Naive thymus-derived CD8-positive, alpha-beta T cell (primary cell): ENCODE results near the gene SDK2. TPM values are rescaled to one million over a fixed set of nuclear protein-coding genes. Genes with fewer than 3 reads are reported as not detected.

Source experiments
- ATAC-seq, 2 donors: fragments of 150-1000 bp; cut with Tn5 transposase in 1 of 2; sonication (Bioruptor Pico), chemical (Tn5 transposase) in 1 of 2; 1 replicate in 1 of 2; 2 replicates in 1 of 2; pipeline ENCODE4 v1.10.0; 2021; ENCODE audit warnings: mild to moderate bottlenecking in 2 of 2, moderate library complexity in 2 of 2
- POLR2A ChIA-PET: fragments of 350-600 bp; sonication (Branson Sonifier 250); formaldehyde crosslinking; loops from one replicate; lab custom pipeline; 2021; ENCODE audit warnings: antibody characterized with exemption; lab: Charles Lee
- DNase-seq, 10 donors: peaks; one replicate each; pipeline versions ENCODE4 v3.0.0 to v3.0.0-alpha.2; 2020 to 2022
- H3K27ac Mint-ChIP-seq, 10 donors: one replicate each; pipeline ENCODE4 v1.8.0; 2020 to 2022; ENCODE audit warnings: mild to moderate bottlenecking in 10 of 10, mixed read lengths in 10 of 10, moderate library complexity in 4 of 10, inconsistent platforms in 1 of 10
- H3K27me3 Mint-ChIP-seq, 5 donors: one replicate each; pipeline ENCODE4 v1.8.0; 2021 to 2022; ENCODE audit warnings: mixed read lengths in 5 of 5
- H3K36me3 Mint-ChIP-seq, 3 donors: one replicate each; pipeline ENCODE4 v1.8.0; 2020 to 2022; ENCODE audit warnings: mixed read lengths in 3 of 3, mild to moderate bottlenecking in 2 of 3, inconsistent platforms in 1 of 3
- H3K4me1 Mint-ChIP-seq, 4 donors: one replicate each; pipeline ENCODE4 v1.8.0; 2021 to 2022; ENCODE audit warnings: mixed read lengths in 4 of 4
- H3K4me3 Mint-ChIP-seq, 10 donors: one replicate each; pipeline ENCODE4 v1.8.0; 2020 to 2022; ENCODE audit warnings: mild to moderate bottlenecking in 10 of 10, mixed read lengths in 10 of 10, moderate library complexity in 6 of 10, inconsistent platforms in 1 of 10
- H3K9me3 Mint-ChIP-seq, 9 donors: one replicate each; pipeline ENCODE4 v1.8.0; 2020 to 2022; ENCODE audit warnings: mixed read lengths in 9 of 9, mild to moderate bottlenecking in 3 of 9, inconsistent platforms in 1 of 9, moderate library complexity in 1 of 9
- polyA plus RNA-seq, 3 donors: library from polyadenylated mRNA; unstranded; fragments of 300-500 nt; fragmentation: Illumina TruSeq; gene quantifications; one replicate each; pipeline ENCODE4 v1.2.3, GENCODE V29; 2021
- total RNA-seq, 8 experiments: library from RNA in 2 of 8; stranded (reverse) in 2 of 8; gene quantifications; one replicate each; pipeline ENCODE4 v1.2.3 and lab custom pipeline; 2021 to 2026

The SDK2 gene
- total and polyA plus RNA-seq, 5 experiments from 2014 or later, result 0.27 to 11.3 (median 4.2) TPM

DNA sequence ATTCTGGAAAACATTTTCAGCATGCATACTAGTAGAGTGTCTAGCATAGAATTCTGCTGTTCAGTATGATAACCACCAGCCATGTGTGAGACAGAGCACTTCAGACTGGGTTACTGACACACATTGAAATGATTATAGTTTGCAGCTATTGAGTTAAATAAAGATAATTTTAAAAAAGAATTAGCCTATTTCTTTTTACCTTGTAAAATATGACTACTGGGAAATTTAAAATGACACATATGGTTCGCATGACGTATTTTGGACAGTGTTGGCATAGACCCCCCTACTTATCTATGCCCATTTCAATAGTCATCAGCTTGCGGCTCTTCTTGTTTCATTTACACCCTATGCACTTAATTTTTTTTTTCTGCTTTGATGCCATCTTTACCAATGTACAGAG lies 4.7 kb upstream of the SDK2 start:
- POLR2A ChIA-PET, result no interaction called here

GRCh38 chr17:73648543-73648820 lies 4.2 kb upstream of the SDK2 start:
- Mint-ChIP-seq H3K4me1 (peaks cover 3 to 28% (median 13%) of the 10 kb centered on the region in 4 donors), H3K27me3 (peaks cover 0 to 25% (median 2%) of the 10 kb centered on the region in 5 donors), H3K9me3 (peaks cover 0 to 6% (median 4%) of the 10 kb centered on the region in 9 donors), H3K4me3 (no peak overlapping the region), H3K27ac (no peak overlapping the region), H3K36me3 (peaks cover 0 to 4% (median 2%) of the 10 kb centered on the region in 3 donors)
- DNase-seq (no peak), ATAC-seq (no peak)
- POLR2A ChIA-PET, result no interaction called here

More for the DNA sequence above, 4.7 kb upstream of the SDK2 start:
- H3K27ac Mint-ChIP-seq, result no peak overlapping the region
- H3K36me3 Mint-ChIP-seq, result peaks cover 0 to 8% (median 7%) of the 10 kb centered on the region in 3 donors
- H3K4me3 Mint-ChIP-seq, result no peak overlapping the region
- ATAC-seq, result no peak
- peaks cover 0 to 11% (median 7%) of the 10 kb centered on the region in 9 donors for H3K9me3 Mint-ChIP-seq
- H3K27me3 Mint-ChIP-seq, result peaks cover 0 to 25% (median 2%) of the 10 kb centered on the region in 5 donors
- no peak for DNase-seq
- peaks cover 3 to 28% (median 13%) of the 10 kb centered on the region in 4 donors for H3K4me1 Mint-ChIP-seq

DNA sequence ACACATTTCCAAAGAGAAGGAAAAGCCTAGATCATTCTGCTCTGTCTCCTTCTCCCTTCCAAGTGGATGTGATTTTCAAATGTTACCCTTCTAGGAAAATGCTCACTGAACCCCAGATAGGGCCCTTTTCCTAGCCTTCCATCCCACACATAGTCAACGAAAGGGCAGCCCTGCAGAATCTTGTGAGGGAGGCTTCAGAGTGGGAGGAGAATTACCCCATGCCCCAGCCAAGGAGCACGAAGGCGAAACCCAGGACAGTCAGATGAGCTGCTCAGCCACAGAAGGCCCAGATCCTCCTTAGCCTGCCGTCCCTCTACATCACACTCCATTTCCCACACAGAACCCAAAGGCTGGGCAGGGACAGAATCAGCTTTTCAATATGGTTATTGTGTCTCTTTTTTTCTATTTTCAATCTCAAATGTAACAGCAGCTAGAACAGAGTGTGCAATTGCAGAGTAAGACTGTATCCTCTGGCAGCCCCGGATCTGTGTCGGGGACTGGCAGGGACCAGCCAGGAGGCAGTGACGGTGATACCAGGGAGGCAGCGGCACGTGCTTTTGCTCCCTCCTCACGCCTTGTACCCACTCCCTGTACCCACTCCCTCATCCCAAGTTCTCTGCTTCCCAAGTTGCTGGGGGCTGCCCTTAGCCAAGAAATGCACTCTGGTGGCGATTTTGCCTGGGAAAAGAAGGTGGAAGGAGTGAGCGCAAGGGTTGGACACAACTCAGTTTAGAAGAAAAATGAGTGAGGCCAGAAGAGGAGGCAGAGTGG lies 3.7 kb upstream of the SDK2 start:
- DNase-seq, result no peak
- Mint-ChIP-seq H3K4me1 (peaks cover 4 to 27% (median 11%) of the 10 kb centered on the region in 4 donors), H3K4me3 (no peak overlapping the region), H3K27ac (peak overlapping the region in 1 of 10 donors; percentile 55), H3K9me3 (peaks cover 0 to under 1% (median 0%) of the 10 kb centered on the region in 9 donors), H3K36me3 (no peaks in the 10 kb centered on the region), H3K27me3 (peaks cover 0 to 25% (median 2%) of the 10 kb centered on the region in 5 donors)
- POLR2A ChIA-PET, result interaction anchor here (5.6 kb wide), 1 partner anchor 56 kb away, joined by 67 read pairs; no protein-coding TSS in a partner anchor
- no peak for ATAC-seq

DNA sequence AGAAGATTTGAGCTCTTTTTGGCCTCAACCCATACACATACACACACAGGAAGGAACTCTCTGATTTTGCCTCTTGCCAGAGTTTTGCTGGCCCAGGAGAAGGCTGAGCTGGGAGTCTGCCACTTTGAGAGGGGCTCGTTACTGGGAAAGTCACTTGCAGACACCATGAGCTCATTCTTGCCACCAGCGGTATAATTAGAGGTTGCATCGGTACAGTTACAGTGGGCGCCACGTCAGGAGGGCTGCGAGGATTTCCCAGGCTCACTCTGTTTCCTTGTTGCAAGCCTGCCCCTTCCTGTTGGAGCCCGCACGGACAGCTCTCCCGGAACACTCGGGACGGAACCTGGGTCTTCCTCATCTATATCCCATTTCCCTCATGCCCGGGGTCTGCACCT lies 3.1 kb upstream of the SDK2 start:
- H3K36me3 Mint-ChIP-seq, result no peaks in the 10 kb centered on the region
- peaks cover 7 to 29% (median 14%) of the 10 kb centered on the region in 4 donors for H3K4me1 Mint-ChIP-seq
- POLR2A ChIA-PET, result interaction anchor here (0.8 to 5.6 kb wide), 2 partner anchors 55 to 157 kb away, joined by 4 to 67 read pairs; no protein-coding TSS in a partner anchor
- peak overlapping the region in 1 of 10 donors; percentile 15 for H3K27ac Mint-ChIP-seq
- ATAC-seq (no peak), DNase-seq (no peak)
- H3K27me3 Mint-ChIP-seq, result peaks cover 0 to 25% (median 2%) of the 10 kb centered on the region in 5 donors
- no peak overlapping the region for H3K4me3 Mint-ChIP-seq
- H3K9me3 Mint-ChIP-seq, result no peaks in the 10 kb centered on the region

DNA sequence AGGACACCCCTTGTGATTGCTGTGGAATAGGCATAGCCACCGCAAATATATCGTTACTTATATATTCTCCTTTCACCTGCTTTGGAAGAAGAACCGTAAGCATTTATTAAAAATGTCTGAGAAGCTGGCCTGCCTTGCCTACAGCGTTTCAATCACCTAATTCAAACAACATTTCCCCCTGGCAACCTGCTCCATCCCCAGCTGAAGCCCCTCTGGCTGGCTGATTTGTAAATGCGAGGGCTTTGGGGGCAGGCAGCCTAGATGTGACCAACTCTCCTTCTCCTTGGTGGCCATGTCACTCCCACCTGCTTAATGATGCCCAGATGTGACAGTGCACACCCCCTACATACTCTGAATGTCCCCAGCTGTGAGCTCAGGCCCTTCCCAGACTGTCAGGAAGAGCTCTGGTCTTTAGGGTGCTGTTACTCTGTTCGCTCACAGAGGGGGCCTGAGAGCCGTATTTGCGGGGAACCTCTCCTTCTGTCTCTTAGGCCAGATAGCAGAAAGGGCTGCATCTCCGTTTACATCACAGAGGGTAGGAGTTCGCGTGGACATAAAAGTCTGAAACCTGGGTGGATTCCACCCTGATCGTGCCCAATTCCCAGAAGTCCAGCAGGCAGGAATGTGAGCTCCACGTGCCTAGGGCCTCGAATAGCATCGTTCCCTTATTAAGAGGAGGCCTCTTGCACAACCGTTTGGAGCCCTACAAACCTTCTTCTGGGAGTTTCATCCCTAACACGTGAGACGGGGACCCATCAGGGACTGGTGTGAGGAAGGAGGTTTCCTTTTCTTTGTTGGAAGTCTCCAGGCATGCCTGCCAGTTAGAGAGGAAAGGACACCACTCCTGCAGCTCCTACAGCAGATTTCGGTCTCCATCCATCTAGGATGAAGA lies 2.4 kb upstream of the SDK2 start:
- peak in 1 of 2 donors; percentile 30 for ATAC-seq
- Mint-ChIP-seq H3K27me3 (peaks cover 0 to 25% (median 2%) of the 10 kb centered on the region in 5 donors), H3K9me3 (no peaks in the 10 kb centered on the region), H3K36me3 (no peaks in the 10 kb centered on the region), H3K4me3 (peak overlapping the region; percentile 25 to 89 (median 73)), H3K4me1 (peaks cover 14 to 35% (median 20%) of the 10 kb centered on the region in 4 donors), H3K27ac (peak overlapping the region in 4 of 10 donors; percentile 7 to 80 (median 26))
- peak in 3 of 10 donors; percentile 27 to 52 (median 51) for DNase-seq
- POLR2A ChIA-PET, result interaction anchor here (0.8 to 5.6 kb wide), 3 partner anchors 54 to 156 kb away, joined by 4 to 67 read pairs (median 4); no protein-coding TSS in a partner anchor

- ATAC-seq (peak; percentile 69 to 77), DNase-seq (peak in 9 of 10 donors; percentile 22 to 71 (median 45))
- peaks cover 0 to 25% (median 2%) of the 10 kb centered on the region in 5 donors for H3K27me3 Mint-ChIP-seq
- no peaks in the 10 kb centered on the region for H3K9me3 Mint-ChIP-seq
- no peaks in the 10 kb centered on the region for H3K36me3 Mint-ChIP-seq
- H3K4me1 Mint-ChIP-seq, result peaks cover 17 to 38% (median 29%) of the 10 kb centered on the region in 4 donors
- H3K4me3 Mint-ChIP-seq, result peak overlapping the region; percentile 46 to 90 (median 74)
- POLR2A ChIA-PET, result interaction anchor here (1.1 to 5.6 kb wide), 8 partner anchors 9 to 216 kb away, joined by 3 to 67 read pairs (median 4); no protein-coding TSS in a partner anchor
- peak overlapping the region in 2 of 10 donors; percentile 15 to 43 for H3K27ac Mint-ChIP-seq
These were observed 1.0 kb upstream of the SDK2 start for GRCh38 chr17:73645050-73645871.

GRCh38 chr17:73643852-73644144 lies 447 bp downstream of the SDK2 start:
- Mint-ChIP-seq H3K4me1 (peaks cover 16 to 34% (median 27%) of the 10 kb centered on the region in 4 donors), H3K9me3 (no peaks in the 10 kb centered on the region), H3K27me3 (peaks cover 0 to 25% (median 2%) of the 10 kb centered on the region in 5 donors), H3K36me3 (no peaks in the 10 kb centered on the region), H3K27ac (peak overlapping the region in 4 of 10 donors; percentile 31 to 89 (median 76)), H3K4me3 (peak overlapping the region; percentile 86 to 94 (median 90))
- no peak for ATAC-seq
- POLR2A ChIA-PET, result interaction anchor here (1.2 to 5.6 kb wide), 3 partner anchors 48 to 214 kb away, joined by 3 to 67 read pairs (median 4); no protein-coding TSS in a partner anchor
- no peak for DNase-seq

DNA sequence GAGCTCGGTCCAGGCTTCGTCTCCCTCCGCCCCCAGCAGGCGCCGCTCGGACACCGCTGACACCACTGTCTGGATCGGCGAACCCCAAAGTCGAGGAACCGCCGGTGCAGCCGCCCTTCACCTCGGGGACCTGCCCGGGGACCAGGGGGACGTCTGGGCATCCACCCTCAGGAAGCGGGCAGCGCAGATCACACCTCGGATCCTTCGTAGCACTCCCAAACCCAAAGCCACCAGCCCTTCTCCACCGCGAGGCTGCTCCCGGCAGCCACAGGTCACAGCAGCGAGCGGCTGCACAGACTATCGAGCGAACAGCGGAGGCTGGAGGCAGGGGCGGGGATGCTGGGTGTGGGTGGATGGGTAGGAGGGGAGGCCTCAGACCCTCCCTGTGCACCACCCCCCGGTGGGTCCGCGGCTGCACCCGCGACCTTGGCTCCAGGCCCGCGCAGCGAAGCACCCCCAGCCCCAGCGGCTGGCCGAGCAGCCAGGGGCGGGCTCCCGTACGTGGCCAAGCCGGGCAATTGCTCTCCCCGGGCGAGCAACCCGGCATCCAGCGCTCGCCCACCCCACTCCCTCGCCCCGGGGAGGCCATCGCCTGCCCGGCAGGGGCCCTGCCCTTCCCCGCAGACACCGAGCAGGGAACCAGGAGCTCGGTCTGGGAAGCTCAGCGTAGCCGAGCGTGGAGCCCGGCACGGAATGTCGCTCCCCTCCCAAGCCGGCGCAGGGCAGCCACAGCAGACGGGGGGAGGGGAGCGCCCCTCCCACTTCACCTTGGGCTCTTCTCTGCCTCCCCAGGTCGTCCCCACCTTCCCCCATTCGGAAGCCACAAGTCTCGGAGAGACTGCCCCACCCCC lies 1.0 kb downstream of the SDK2 start:
- no peaks in the 10 kb centered on the region for H3K36me3 Mint-ChIP-seq
- H3K4me3 Mint-ChIP-seq, result peak overlapping the region; percentile 77 to 94 (median 88)
- peaks cover 0 to 25% (median 2%) of the 10 kb centered on the region in 5 donors for H3K27me3 Mint-ChIP-seq
- peak overlapping the region in 3 of 10 donors; percentile 20 to 53 (median 31) for H3K27ac Mint-ChIP-seq
- H3K4me1 Mint-ChIP-seq, result peaks cover 16 to 37% (median 29%) of the 10 kb centered on the region in 4 donors
- POLR2A ChIA-PET, result interaction anchor here (1.0 to 5.6 kb wide), 3 partner anchors 12 to 51 kb away, joined by 3 to 67 read pairs (median 4); no protein-coding TSS in a partner anchor
- DNase-seq (peak in 5 of 10 donors; percentile 16 to 47 (median 33)), ATAC-seq (peak; percentile 48 to 50)
- H3K9me3 Mint-ChIP-seq, result no peaks in the 10 kb centered on the region

- no peak for ATAC-seq
- H3K27ac Mint-ChIP-seq, result peak overlapping the region in 2 of 10 donors; percentile 15 to 20
- H3K36me3 Mint-ChIP-seq, result no peaks in the 10 kb centered on the region
These were observed 1.6 kb downstream of the SDK2 start for GRCh38 chr17:73642659-73643000.

DNA sequence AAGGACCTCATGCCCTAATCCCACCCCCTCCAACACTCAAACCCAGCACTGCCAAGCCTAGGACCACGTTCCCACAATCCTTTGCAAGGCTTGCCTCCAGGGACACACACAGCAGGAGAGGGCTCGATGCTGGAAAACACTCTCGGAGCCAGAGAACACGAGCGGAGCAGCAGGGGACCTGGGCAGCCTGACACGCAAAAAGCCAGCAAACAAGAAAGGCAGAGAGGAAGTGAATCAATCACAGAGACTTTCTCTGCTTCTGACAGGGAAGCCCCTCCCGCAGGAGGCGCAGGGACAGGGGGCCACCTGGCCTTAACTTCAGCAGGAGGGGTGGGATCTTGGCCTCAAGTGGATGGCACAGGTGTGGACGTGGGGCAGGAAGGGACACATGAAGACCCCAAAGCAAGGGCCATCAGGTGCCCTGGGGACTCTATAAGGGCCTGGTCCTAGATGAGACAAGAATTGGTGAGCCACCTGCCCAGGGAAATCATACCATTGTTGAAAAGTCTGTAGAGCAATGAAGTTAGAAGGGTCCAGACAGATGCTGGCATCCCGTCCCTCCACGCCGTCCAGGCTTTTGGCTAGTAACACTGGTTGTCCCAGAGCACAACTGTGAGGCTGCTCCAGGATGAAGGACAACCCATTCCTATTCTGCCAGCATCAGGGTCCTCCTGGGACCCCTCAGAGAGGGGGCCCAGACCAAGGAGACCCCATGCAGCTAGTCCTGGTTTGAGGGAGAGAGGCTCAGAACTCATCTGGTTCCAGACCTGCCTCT lies 2.2 kb downstream of the SDK2 start:
- no peak for ATAC-seq
- peak overlapping the region; percentile 51 to 89 (median 74) for H3K4me3 Mint-ChIP-seq
- H3K36me3 Mint-ChIP-seq, result no peaks in the 10 kb centered on the region
- POLR2A ChIA-PET, result interaction anchor here (0.7 to 5.6 kb wide), 3 partner anchors 11 to 50 kb away, joined by 3 to 67 read pairs (median 3); no protein-coding TSS in a partner anchor
- H3K27ac Mint-ChIP-seq, result peak overlapping the region in 9 of 10 donors; percentile 1 to 79 (median 35)
- no peaks in the 10 kb centered on the region for H3K9me3 Mint-ChIP-seq
- DNase-seq, result peak in 3 of 10 donors; percentile 17 to 38 (median 27)
- peaks cover 19 to 45% (median 30%) of the 10 kb centered on the region in 4 donors for H3K4me1 Mint-ChIP-seq
- peaks cover 0 to 13% (median 2%) of the 10 kb centered on the region in 5 donors for H3K27me3 Mint-ChIP-seq

More at GRCh38 chr17:73642659-73643000, 1.6 kb downstream of the SDK2 start:
- DNase-seq, result peak in 1 of 10 donors; percentile 5
- Mint-ChIP-seq H3K9me3 (no peaks in the 10 kb centered on the region), H3K27me3 (peaks cover 0 to 19% (median 2%) of the 10 kb centered on the region in 5 donors), H3K4me1 (peaks cover 18 to 41% (median 30%) of the 10 kb centered on the region in 4 donors), H3K4me3 (peak overlapping the region; percentile 72 to 91 (median 84))
- POLR2A ChIA-PET, result interaction anchor here (1.0 to 5.6 kb wide), 2 partner anchors 11 to 50 kb away, joined by 3 to 67 read pairs; no protein-coding TSS in a partner anchor
